HEK293 (cell line): ENCODE measurements around the gene EFCAB8.

Experiments used
- CTCF ChIA-PET: fragments of 350-600 bp; formaldehyde crosslinking; extraction: SDS; loops from one replicate; lab custom pipeline; 2021; ENCODE audit warnings: antibody characterized with exemption; lab: Yijun Ruan, JAX
- POLR2A ChIA-PET: fragments of 300-600 bp; formaldehyde crosslinking; extraction: SDS; loops from one replicate; lab custom pipeline; 2020; ENCODE audit warnings: antibody characterized with exemption, inconsistent platforms; lab: Yijun Ruan, JAX
- H3K27ac ChIP-seq: fragments of 200-500 bp; sonication (Bioruptor generic); 2 replicates; pipeline ENCODE4 v1.5.1; 2014; ENCODE audit warnings: low read depth, low read length, control low read depth, inconsistent platforms; ENCODE audit errors: extremely low read depth
- H3K36me3 ChIP-seq, 2 experiments: fragments of 200-500 bp in 1 of 2; sonication (Bioruptor generic) in 1 of 2; 1 replicate in 1 of 2; 2 replicates in 1 of 2; pipeline ENCODE4 v1.5.1; 2014 to 2017; ENCODE audit warnings: inconsistent platforms in 2 of 2, low read length in 2 of 2; ENCODE audit not compliant: control insufficient read depth in 2 of 2, insufficient read depth in 1 of 2
- H3K4me1 ChIP-seq: fragments of 200-500 bp; sonication (Bioruptor generic); 2 replicates; pipeline ENCODE4 v1.5.1; 2014; ENCODE audit warnings: mild to moderate bottlenecking, low read length, inconsistent platforms; ENCODE audit not compliant: control insufficient read depth, insufficient read depth
- H3K4me3 ChIP-seq: 2 replicates; pipeline ENCODE4 v1.5.1; 2011; ENCODE audit warnings: low read depth, mild to moderate bottlenecking, control low read depth, low read length, moderate library complexity
- H3K9me3 ChIP-seq: fragments of 200-500 bp; sonication (Bioruptor generic); 2 replicates; pipeline ENCODE4 v1.5.1; 2014; ENCODE audit warnings: low read depth, low read length, inconsistent platforms; ENCODE audit not compliant: control insufficient read depth, insufficient read depth
- IKZF3 ChIP-seq: fragments of 450-650 bp; IDR thresholded peaks from 2 replicates; pipeline ENCODE4 v1.5.0; 2018; ENCODE audit warnings: missing biosample characterization, mild to moderate bottlenecking, missing genetic modification characterization, moderate library complexity
- KLF8 ChIP-seq: fragments of 450-650 bp; formaldehyde crosslinking; IDR thresholded peaks from 2 replicates; pipeline ENCODE4 v1.5.1; 2016; ENCODE audit warnings: missing biosample characterization, missing genetic modification characterization
- YY2 ChIP-seq: fragments of 450-650 bp; formaldehyde crosslinking; IDR thresholded peaks from 2 replicates; pipeline ENCODE4 v1.5.1; 2016; ENCODE audit warnings: missing biosample characterization, missing genetic modification characterization
- ZNF112 ChIP-seq: fragments of 450-650 bp; formaldehyde crosslinking; IDR thresholded peaks from 2 replicates; pipeline ENCODE4 v1.5.0; 2017; ENCODE audit warnings: missing biosample characterization, missing genetic modification characterization
- ZNF140 ChIP-seq: fragments of 450-650 bp; formaldehyde crosslinking; IDR thresholded peaks from 2 replicates; pipeline ENCODE4 v1.5.1; 2016; ENCODE audit warnings: missing biosample characterization, missing genetic modification characterization
- ZNF148 ChIP-seq: fragments of 450-650 bp; formaldehyde crosslinking; IDR thresholded peaks from 2 replicates; pipeline ENCODE4 v1.5.0; 2017; ENCODE audit warnings: missing biosample characterization, missing genetic modification characterization, borderline replicate concordance
- ZNF157 ChIP-seq: fragments of 450-650 bp; formaldehyde crosslinking; IDR thresholded peaks from 2 replicates; pipeline ENCODE4 v1.5.1; 2016; ENCODE audit warnings: missing biosample characterization, missing genetic modification characterization
- ZNF266 ChIP-seq: fragments of 450-650 bp; formaldehyde crosslinking; IDR thresholded peaks from 2 replicates; pipeline ENCODE4 v1.5.1; 2016; ENCODE audit warnings: missing biosample characterization, missing genetic modification characterization, low read depth
- ZNF354C ChIP-seq: fragments of 450-650 bp; formaldehyde crosslinking; IDR thresholded peaks from 2 replicates; pipeline ENCODE4 v1.5.1; 2016; ENCODE audit warnings: missing biosample characterization, missing genetic modification characterization, low read depth, borderline replicate concordance
- ZNF473 ChIP-seq: fragments of 450-650 bp; formaldehyde crosslinking; IDR thresholded peaks from 2 replicates; pipeline ENCODE4 v1.5.1; 2017; ENCODE audit warnings: missing biosample characterization, missing genetic modification characterization
- ZNF518A ChIP-seq: fragments of 450-650 bp; formaldehyde crosslinking; conservative IDR thresholded peaks from 2 replicates; pipeline ENCODE4 v1.5.1; 2016; ENCODE audit warnings: low read depth, missing biosample characterization, missing genetic modification characterization
- ZNF600 ChIP-seq: fragments of 450-650 bp; formaldehyde crosslinking; IDR thresholded peaks from 2 replicates; pipeline ENCODE4 v1.5.1; 2016; ENCODE audit warnings: missing biosample characterization, missing genetic modification characterization
- ZNF629 ChIP-seq: fragments of 450-650 bp; formaldehyde crosslinking; IDR thresholded peaks from 2 replicates; pipeline ENCODE4 v1.5.1; 2017; ENCODE audit warnings: missing biosample characterization, missing genetic modification characterization
- ZNF660 ChIP-seq: fragments of 450-650 bp; IDR thresholded peaks from 2 replicates; pipeline ENCODE4 v1.5.1; 2018; ENCODE audit warnings: missing biosample characterization, mild to moderate bottlenecking, missing genetic modification characterization
- ZNF704 ChIP-seq: fragments of 450-650 bp; formaldehyde crosslinking; IDR thresholded peaks from 2 replicates; pipeline ENCODE4 v1.5.1; 2016; ENCODE audit warnings: missing biosample characterization, missing genetic modification characterization
- ZNF707 ChIP-seq: fragments of 450-650 bp; formaldehyde crosslinking; IDR thresholded peaks from 2 replicates; pipeline ENCODE4 v1.5.1; 2016; ENCODE audit warnings: missing biosample characterization, missing genetic modification characterization
- ZSCAN16 ChIP-seq: fragments of 450-650 bp; formaldehyde crosslinking; IDR thresholded peaks from 2 replicates; pipeline ENCODE4 v1.5.1; 2016; ENCODE audit warnings: missing biosample characterization, missing genetic modification characterization
- ZSCAN5A ChIP-seq: fragments of 450-650 bp; formaldehyde crosslinking; IDR thresholded peaks from 2 replicates; pipeline ENCODE4 v1.5.1; 2016; ENCODE audit warnings: missing biosample characterization, missing genetic modification characterization
- TF ChIP-seq, protein P1 (sequence below): fragments of 450-650 bp; formaldehyde crosslinking; IDR thresholded peaks from 2 replicates; pipeline ENCODE4 v1.5.1; 2017; ENCODE audit warnings: missing biosample characterization, mild to moderate bottlenecking, missing genetic modification characterization, moderate library complexity
- TF ChIP-seq, protein P2 (sequence below): fragments of 450-650 bp; formaldehyde crosslinking; IDR thresholded peaks from 2 replicates; pipeline ENCODE4 v1.5.1; 2016; ENCODE audit warnings: missing biosample characterization, missing genetic modification characterization

Gene EFCAB8

DNA sequence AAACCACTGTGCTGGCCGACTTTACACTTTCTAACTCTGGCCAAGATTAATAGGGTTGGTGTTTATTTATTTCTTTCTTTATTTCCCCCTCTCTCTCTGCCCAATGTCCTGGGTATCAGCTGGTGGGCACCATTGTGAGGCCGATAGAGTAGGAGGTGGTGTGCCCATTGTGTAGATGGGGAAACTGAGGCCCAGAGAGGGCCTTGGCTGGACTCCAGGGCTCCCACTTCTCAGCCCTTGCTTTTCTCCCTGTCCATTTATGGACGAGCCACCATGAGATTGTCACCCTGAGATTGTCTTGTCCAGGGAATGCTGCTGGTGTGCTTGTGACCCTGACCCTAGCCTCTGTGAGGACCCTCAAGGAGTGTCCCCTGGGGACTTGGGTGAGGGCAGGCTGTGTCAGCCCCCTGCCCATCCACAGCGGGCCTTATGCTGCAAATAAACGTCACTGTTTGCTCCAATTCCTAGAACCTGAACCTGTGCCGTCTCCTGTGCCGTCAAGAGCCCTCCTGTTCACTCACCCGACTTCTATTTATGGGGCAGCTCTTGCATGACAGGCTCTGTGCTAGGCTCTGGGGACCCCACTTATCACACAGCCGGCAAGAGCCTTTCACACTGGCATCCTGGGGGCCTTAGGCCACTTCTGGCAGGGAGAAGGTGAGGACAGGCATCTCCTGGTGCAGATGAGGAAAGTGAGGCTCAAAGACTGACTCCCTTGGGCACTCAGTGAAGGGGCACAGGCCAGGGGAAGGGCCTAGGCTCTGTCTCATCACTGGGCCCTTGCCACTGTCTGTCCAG is 120.7 kb downstream of the EFCAB8 start:
- H3K27ac ChIP-seq, result no peak overlapping the region

More for the DNA sequence above, 120.7 kb downstream of the EFCAB8 start:
- no peaks in the 10 kb centered on the region for H3K9me3 ChIP-seq
- ChIA-PET POLR2A (no interaction called here), CTCF (no interaction called here)
- H3K36me3 ChIP-seq, result no peaks in the 10 kb centered on the region
- no peak overlapping the region for H3K4me3 ChIP-seq
- H3K4me1 ChIP-seq, result no peaks in the 10 kb centered on the region
- no peak for TF ChIP-seq ZNF707 (tag by site-specific recombination)
- TF ChIP-seq, protein P1, sequence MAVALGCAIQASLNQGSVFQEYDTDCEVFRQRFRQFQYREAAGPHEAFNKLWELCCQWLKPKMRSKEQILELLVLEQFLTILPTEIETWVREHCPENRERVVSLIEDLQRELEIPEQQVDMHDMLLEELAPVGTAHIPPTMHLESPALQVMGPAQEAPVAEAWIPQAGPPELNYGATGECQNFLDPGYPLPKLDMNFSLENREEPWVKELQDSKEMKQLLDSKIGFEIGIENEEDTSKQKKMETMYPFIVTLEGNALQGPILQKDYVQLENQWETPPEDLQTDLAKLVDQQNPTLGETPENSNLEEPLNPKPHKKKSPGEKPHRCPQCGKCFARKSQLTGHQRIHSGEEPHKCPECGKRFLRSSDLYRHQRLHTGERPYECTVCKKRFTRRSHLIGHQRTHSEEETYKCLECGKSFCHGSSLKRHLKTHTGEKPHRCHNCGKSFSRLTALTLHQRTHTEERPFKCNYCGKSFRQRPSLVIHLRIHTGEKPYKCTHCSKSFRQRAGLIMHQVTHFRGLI (tag by site-specific recombination), result no peak
- no peak for TF ChIP-seq YY2 (tag by site-specific recombination)
- no peak for TF ChIP-seq ZNF140
- TF ChIP-seq, protein P2, sequence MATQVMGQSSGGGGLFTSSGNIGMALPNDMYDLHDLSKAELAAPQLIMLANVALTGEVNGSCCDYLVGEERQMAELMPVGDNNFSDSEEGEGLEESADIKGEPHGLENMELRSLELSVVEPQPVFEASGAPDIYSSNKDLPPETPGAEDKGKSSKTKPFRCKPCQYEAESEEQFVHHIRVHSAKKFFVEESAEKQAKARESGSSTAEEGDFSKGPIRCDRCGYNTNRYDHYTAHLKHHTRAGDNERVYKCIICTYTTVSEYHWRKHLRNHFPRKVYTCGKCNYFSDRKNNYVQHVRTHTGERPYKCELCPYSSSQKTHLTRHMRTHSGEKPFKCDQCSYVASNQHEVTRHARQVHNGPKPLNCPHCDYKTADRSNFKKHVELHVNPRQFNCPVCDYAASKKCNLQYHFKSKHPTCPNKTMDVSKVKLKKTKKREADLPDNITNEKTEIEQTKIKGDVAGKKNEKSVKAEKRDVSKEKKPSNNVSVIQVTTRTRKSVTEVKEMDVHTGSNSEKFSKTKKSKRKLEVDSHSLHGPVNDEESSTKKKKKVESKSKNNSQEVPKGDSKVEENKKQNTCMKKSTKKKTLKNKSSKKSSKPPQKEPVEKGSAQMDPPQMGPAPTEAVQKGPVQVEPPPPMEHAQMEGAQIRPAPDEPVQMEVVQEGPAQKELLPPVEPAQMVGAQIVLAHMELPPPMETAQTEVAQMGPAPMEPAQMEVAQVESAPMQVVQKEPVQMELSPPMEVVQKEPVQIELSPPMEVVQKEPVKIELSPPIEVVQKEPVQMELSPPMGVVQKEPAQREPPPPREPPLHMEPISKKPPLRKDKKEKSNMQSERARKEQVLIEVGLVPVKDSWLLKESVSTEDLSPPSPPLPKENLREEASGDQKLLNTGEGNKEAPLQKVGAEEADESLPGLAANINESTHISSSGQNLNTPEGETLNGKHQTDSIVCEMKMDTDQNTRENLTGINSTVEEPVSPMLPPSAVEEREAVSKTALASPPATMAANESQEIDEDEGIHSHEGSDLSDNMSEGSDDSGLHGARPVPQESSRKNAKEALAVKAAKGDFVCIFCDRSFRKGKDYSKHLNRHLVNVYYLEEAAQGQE (tag by site-specific recombination), result no peak
- no peak for TF ChIP-seq ZNF354C (tag by site-specific recombination)
- TF ChIP-seq ZNF600, result no peak
- no peak for TF ChIP-seq ZNF629 (tag by site-specific recombination)
- no peak for TF ChIP-seq ZNF112 (tag by site-specific recombination)
- no peak for TF ChIP-seq ZSCAN16 (tag by site-specific recombination)
- no peak for TF ChIP-seq ZNF266 (tag by site-specific recombination)
- no peak for TF ChIP-seq ZNF148 (tag by site-specific recombination)
- TF ChIP-seq ZSCAN5A (tag by site-specific recombination), result no peak
- TF ChIP-seq ZNF157 (tag by site-specific recombination), result no peak
- TF ChIP-seq ZNF518A (tag by site-specific recombination), result no peak
- TF ChIP-seq KLF8 (tag by site-specific recombination), result no peak
- no peak for TF ChIP-seq IKZF3
- TF ChIP-seq ZNF660 (tag by site-specific recombination), result no peak
- TF ChIP-seq ZNF473 (tag by site-specific recombination), result no peak
- TF ChIP-seq ZNF704 (tag by site-specific recombination), result no peak
